Upper lobe of right lung (tissue), 1 donor: ENCODE measurements around the gene PLEKHG1. TPM values are rescaled to one million over a fixed set of nuclear protein-coding genes. Genes with fewer than 3 reads are reported as not detected.
A peak's percentile ranks its signal among the peaks of the same experiment; 100 is the strongest.

Source experiments
- ATAC-seq: fragments of 200-7000 bp; cut with Tn5 transposase; one replicate; pipeline ENCODE4 v1.9.1; 2020; ENCODE audit warnings: mild to moderate bottlenecking, moderate library complexity
- DNase-seq: peaks from one replicate; pipeline ENCODE4 v3.0.0-alpha.2; 2020
- H3K27ac ChIP-seq: fragments of 200-600 bp; one replicate; pipeline ENCODE4 v1.8.0; 2022
- H3K27me3 ChIP-seq: fragments of 200-600 bp; one replicate; pipeline ENCODE4 v1.8.0; 2022; ENCODE audit warnings: mild to moderate bottlenecking
- H3K36me3 ChIP-seq: fragments of 200-600 bp; one replicate; pipeline ENCODE4 v1.8.0; 2022
- H3K4me1 ChIP-seq: fragments of 200-600 bp; one replicate; pipeline ENCODE4 v1.8.0; 2022
- H3K4me3 ChIP-seq: fragments of 200-600 bp; one replicate; pipeline ENCODE4 v1.8.0; 2022; ENCODE audit warnings: mild to moderate bottlenecking
- H3K9me3 ChIP-seq: fragments of 200-600 bp; one replicate; pipeline ENCODE4 v1.8.0; 2022
- intact Hi-C: fragments of 100-400 bp; cut with DNase I; formaldehyde crosslinking; loops from one replicate; pipeline ENCODE4 v1.11.0; 2022
- total RNA-seq: library from RNA; stranded (reverse); fragmentation: NEBNext Ultra II Directional; extraction: Animal tissue kit (Norgen Biotek cat#: 25700); gene quantifications from one replicate; pipeline ENCODE4 v1.2.1, GENCODE V29; 2021
- TF ChIP-seq, protein P1 (sequence below): fragments of 200-600 bp; IDR thresholded peaks from one replicate; pipeline ENCODE4 v1.8.0; 2022; ENCODE audit warnings: antibody characterized with exemption
- donor health status: DM: no; HTN: yes; CAD: no; lungs with severe emphysema.

PLEKHG1 gene
- total RNA-seq, 1 donor from 2014 or later, result 34.6 TPM

DNA sequence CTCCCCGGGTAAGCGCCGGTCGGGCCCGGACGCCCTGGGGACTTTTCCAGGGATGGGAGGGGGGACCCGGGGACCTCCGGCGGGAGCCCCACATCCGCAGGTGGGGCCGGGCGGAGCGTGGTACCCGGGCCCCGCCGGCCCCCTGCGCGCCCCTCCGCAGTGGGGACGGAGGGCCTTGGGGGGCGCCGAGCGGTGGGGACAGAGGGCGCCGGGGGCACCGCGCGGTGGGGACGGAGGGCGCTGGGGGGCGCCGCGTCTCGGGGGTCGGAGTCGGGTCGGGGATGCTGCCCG, 270 bp downstream of the PLEKHG1 start:
- Histone ChIP-seq H3K4me3 (peak overlapping the region; percentile 72), H3K36me3 (no peaks in the 10 kb centered on the region), H3K27me3 (no peaks in the 10 kb centered on the region), H3K9me3 (no peaks in the 10 kb centered on the region), H3K27ac (peak overlapping the region; percentile 67), H3K4me1 (peaks cover 15% of the 10 kb centered on the region)
- TF ChIP-seq, protein P1, sequence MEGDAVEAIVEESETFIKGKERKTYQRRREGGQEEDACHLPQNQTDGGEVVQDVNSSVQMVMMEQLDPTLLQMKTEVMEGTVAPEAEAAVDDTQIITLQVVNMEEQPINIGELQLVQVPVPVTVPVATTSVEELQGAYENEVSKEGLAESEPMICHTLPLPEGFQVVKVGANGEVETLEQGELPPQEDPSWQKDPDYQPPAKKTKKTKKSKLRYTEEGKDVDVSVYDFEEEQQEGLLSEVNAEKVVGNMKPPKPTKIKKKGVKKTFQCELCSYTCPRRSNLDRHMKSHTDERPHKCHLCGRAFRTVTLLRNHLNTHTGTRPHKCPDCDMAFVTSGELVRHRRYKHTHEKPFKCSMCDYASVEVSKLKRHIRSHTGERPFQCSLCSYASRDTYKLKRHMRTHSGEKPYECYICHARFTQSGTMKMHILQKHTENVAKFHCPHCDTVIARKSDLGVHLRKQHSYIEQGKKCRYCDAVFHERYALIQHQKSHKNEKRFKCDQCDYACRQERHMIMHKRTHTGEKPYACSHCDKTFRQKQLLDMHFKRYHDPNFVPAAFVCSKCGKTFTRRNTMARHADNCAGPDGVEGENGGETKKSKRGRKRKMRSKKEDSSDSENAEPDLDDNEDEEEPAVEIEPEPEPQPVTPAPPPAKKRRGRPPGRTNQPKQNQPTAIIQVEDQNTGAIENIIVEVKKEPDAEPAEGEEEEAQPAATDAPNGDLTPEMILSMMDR, result no peak
- DNase-seq (no peak), ATAC-seq (no peak)
- intact Hi-C loops, result no loop called here

DNA sequence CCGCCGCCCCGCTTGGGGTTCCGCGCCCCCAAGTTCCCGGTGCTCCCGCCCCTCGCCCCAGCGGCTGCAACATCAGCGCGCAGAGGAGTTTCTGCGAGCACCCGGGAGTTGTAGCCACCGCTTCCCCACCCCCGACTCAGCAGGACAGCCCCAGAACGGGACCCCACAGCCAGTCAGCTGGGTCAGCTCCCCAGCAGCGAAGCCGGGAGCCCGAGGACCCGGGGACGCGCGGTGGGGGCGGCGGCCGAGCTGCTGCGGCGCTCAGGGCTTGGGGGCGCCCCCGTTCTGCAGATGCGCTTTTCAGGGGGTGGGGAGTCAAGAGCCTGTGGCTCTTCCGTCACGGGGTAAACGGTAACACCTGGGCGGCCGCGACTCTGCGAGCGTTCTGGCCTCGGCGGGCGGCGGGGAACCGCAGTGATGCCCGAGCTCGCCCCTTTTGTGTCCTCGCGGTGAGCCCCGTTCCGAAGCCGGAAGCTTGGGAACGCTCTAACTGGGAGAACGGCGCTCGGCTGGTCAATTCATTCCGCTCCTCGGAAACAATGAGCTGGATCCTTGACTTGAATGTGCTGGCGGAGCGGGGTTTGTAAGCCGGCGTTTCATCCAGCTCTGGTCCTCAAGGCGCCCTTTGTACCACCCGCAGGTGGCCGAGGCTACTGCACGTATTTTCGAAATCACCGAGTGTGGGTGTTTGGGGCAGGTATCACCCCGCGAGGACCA, 774 bp downstream of the PLEKHG1 start:
- Histone ChIP-seq H3K4me1 (peaks cover 15% of the 10 kb centered on the region), H3K27ac (peak overlapping the region; percentile 67), H3K9me3 (no peaks in the 10 kb centered on the region), H3K4me3 (peak overlapping the region; percentile 72), H3K27me3 (no peaks in the 10 kb centered on the region), H3K36me3 (no peaks in the 10 kb centered on the region)
- ATAC-seq (peak; percentile 78), DNase-seq (peak; percentile 83)
- intact Hi-C loops, result no loop called here
- TF ChIP-seq, protein P1, result peak; percentile 43

DNA sequence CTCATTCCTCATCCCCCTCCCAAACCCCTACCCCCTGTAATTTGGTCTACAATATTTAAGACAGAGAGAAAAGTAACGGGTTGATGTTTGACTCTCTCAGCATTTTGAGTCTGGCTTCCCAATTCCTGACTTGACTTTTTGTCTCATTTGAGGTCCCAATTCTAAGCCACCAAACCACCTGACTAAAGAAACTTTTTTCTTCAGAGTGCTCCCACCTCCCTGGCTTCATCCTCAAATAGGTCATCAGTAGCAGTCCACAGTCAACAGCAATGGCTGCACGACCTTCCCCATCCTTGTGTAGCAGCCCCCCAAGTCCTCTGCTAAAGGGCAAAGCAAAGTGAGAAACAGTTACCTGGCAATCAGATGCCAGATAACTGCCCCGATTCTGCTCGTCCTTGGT, 1.8 kb downstream of the PLEKHG1 start:
- Histone ChIP-seq H3K27ac (no peak overlapping the region), H3K4me3 (peak overlapping the region; percentile 72), H3K27me3 (no peaks in the 10 kb centered on the region), H3K9me3 (no peaks in the 10 kb centered on the region), H3K4me1 (peaks cover 20% of the 10 kb centered on the region), H3K36me3 (no peaks in the 10 kb centered on the region)
- ATAC-seq (no peak), DNase-seq (no peak)
- intact Hi-C loops, result no loop called here
- TF ChIP-seq, protein P1, result no peak

DNA sequence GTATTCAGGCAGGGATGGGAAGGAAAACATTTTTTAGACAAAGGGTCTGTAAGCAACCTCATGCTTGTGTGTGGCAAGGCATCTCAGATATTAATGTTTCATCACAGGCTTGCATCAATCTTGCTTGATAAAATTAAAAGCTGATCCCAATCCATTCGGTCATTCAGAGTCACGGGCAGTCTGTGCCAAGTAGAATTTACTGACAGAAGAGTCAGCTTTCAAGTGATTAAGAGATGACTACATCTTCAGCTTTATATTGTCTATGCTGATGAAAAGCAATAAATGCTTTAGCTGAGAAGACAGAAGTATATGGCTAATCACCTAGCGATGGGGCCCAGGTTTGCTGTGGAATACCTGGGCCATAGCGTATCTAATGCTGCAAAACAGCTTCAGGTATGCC, 3.5 kb downstream of the PLEKHG1 start:
- DNase-seq, result no peak
- intact Hi-C loops, result no loop called here
- no peaks in the 10 kb centered on the region for H3K9me3 ChIP-seq
- H3K27ac ChIP-seq, result no peak overlapping the region
- no peak for ATAC-seq
- no peaks in the 10 kb centered on the region for H3K27me3 ChIP-seq
- TF ChIP-seq, protein P1, result no peak
- H3K4me3 ChIP-seq, result no peak overlapping the region
- H3K36me3 ChIP-seq, result no peaks in the 10 kb centered on the region
- peaks cover 23% of the 10 kb centered on the region for H3K4me1 ChIP-seq

DNA sequence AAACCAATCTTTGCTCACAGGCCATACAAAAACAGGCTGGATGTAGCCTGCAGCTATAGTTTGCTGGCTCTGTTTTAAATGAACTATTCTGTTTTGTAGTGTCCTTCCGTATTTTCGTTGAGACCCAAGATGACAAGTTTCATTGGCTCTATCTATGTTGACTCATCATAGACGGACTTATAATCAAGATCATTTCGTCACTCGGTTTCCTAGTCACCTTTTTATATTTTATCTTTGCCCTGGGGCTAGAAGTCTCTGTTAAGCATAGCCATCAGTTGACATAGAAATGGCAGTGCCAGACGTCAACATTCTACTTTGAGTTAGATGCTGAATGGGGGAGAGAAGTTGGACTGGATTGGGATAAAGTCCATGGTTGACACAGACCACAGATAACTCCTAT, 4.8 kb downstream of the PLEKHG1 start:
- Histone ChIP-seq H3K4me1 (peaks cover 19% of the 10 kb centered on the region), H3K4me3 (no peak overlapping the region), H3K9me3 (no peaks in the 10 kb centered on the region), H3K36me3 (no peaks in the 10 kb centered on the region), H3K27me3 (no peaks in the 10 kb centered on the region), H3K27ac (no peak overlapping the region)
- ATAC-seq, result no peak
- DNase-seq, result no peak
- intact Hi-C loops, result no loop called here
- TF ChIP-seq, protein P1, result no peak

DNA sequence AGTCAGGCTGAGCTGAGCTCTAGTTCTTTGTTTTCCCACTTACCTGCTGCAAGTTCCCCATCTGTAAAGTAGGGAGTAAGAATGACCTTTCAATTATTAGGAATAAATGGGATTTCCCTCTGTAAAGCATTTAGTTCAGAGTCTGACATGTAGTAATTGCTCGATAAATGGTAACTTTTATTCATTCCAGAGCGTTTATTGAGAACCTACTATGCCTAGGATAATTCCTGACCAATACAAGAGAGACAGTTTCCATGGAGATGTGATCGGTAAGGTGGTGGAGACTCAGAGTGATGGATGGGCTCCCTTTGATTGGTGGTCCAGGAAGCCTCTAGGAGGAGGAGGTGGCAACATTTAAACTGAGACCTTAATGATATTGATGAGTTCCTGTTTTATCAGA, 5.6 kb downstream of the PLEKHG1 start:
- intact Hi-C loops, result no loop called here
- no peaks in the 10 kb centered on the region for H3K36me3 ChIP-seq
- DNase-seq (no peak), ATAC-seq (no peak)
- H3K27ac ChIP-seq, result no peak overlapping the region
- H3K4me3 ChIP-seq, result no peak overlapping the region
- TF ChIP-seq, protein P1, result no peak
- no peaks in the 10 kb centered on the region for H3K27me3 ChIP-seq
- peaks cover 18% of the 10 kb centered on the region for H3K4me1 ChIP-seq
- H3K9me3 ChIP-seq, result no peaks in the 10 kb centered on the region
